ENCODE data around the gene PTGIS.

The PTGIS gene

DNA sequence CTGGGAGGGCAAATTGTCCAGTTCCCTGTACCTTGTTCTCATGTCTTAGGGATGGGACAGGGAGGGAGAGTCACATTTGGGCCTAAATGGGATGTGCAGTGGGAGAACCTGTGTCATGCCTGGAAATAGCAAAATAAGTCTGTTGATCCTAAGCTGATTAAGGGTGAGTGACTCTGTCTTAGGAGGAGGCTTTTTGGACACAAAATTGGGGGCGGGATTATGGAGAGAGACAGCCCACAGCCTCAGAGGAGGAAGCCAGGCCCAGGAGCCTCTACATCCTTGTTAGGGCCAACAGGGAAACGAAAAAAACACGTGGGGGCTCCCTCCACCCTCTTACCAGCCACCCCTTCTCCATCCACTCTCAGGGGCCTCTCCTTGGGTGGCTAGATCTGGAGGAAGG is 87.7 kb downstream of the PTGIS start:
- no peak overlapping the region for H3K4me3 ChIP-seq (ENCODE audit: low read depth, low read length)
- TF ChIP-seq, protein P1, sequence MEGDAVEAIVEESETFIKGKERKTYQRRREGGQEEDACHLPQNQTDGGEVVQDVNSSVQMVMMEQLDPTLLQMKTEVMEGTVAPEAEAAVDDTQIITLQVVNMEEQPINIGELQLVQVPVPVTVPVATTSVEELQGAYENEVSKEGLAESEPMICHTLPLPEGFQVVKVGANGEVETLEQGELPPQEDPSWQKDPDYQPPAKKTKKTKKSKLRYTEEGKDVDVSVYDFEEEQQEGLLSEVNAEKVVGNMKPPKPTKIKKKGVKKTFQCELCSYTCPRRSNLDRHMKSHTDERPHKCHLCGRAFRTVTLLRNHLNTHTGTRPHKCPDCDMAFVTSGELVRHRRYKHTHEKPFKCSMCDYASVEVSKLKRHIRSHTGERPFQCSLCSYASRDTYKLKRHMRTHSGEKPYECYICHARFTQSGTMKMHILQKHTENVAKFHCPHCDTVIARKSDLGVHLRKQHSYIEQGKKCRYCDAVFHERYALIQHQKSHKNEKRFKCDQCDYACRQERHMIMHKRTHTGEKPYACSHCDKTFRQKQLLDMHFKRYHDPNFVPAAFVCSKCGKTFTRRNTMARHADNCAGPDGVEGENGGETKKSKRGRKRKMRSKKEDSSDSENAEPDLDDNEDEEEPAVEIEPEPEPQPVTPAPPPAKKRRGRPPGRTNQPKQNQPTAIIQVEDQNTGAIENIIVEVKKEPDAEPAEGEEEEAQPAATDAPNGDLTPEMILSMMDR (IDR thresholded peaks at IDR 0.05; ENCODE audit: borderline replicate concordance, insufficient read depth, low read depth, low read length), result no peak

DNA sequence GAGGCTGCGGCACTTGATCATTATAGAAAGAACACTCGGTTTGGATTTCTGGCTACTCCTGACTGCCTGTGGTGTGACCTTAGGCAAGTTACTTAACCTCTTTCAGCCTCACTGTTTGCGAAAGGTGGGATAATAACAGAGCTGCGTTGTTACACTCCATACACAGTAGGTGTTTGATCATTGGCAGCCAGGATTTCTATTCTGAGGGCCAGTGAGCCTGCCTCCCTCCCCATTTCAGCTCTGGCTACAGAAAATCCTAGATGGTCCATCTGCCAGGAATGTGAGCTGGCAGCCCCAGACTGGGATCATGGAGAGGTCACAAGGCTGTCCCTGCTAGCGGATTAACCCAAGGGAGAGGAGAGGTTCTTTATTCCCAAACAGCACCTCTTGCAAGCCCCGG is 88.2 kb downstream of the PTGIS start:
- TF ChIP-seq, protein P1 (IDR thresholded peaks at IDR 0.05; ENCODE audit: borderline replicate concordance, insufficient read depth, low read depth, low read length), result no peak
- no peak overlapping the region for H3K4me3 ChIP-seq (ENCODE audit: low read depth, low read length)

DNA sequence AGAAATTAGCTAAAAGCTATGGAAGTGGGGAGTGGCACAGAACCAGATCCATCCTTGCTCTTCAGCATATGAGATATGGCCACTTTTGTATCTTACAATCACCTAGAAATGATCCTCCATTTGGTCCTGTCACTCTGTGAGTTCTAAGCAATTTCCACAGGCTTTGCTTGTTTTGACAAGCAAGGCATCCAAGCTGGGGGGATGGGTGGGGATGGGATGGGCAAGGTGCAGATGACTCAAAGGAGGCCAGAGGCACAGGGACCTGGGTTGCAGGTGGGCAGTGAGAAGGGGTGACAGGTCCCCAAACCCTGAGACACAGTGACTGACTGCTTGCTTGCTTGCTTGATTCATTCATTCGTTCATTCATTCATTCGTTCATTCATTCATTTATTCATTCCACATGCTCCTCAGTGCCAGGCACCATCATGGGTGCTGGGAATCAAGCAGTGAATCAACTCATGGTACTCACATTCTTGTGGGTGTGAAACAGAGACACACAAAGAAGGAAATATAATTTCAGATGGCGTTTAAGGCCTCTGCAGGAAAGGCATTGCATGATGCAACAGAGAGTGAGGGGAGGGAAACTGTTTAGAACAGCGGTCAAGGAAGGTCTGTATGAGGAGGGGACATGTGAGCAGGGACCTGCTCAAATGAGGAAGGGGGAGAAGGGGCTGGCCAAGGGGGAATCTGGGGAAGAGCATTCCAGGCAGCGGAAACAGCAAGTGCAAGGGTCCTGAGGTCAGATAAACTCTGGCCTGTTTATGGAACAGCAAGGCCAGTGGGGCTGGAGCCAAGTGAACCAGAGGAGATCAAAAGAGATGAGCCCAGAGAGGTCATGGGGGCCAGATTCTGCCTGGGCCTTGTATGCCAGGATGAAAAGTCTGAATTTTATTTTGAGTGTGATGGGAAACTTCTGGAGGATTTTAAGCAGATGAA is 88.9 kb downstream of the PTGIS start:
- H3K4me3 ChIP-seq (ENCODE audit: low read depth, low read length), result no peak overlapping the region
- TF ChIP-seq, protein P1 (IDR thresholded peaks at IDR 0.05; ENCODE audit: borderline replicate concordance, insufficient read depth, low read depth, low read length), result no peak

DNA sequence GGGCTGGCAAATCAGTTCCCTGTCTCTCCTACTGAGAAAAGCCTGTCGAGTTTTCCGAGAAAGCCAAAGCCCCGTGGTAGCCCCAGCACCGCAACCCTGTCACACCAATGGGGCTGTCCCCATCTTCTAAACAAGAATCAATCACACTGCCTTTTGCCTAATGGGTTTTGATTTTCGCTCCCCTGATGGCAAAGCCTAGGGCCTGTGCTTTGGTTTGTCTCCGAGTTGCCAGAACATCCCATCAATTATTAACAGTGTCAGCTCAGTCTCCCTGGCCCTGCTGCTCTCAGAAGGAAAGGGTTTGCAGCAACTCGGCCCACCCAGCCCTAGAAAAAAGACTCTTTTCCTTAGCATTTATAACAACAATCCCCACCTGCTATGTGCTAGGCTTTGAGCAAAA is 89.7 kb downstream of the PTGIS start:
- TF ChIP-seq, protein P1 (IDR thresholded peaks at IDR 0.05; ENCODE audit: borderline replicate concordance, insufficient read depth, low read depth, low read length), result no peak
- no peak overlapping the region for H3K4me3 ChIP-seq (ENCODE audit: low read depth, low read length)

DNA sequence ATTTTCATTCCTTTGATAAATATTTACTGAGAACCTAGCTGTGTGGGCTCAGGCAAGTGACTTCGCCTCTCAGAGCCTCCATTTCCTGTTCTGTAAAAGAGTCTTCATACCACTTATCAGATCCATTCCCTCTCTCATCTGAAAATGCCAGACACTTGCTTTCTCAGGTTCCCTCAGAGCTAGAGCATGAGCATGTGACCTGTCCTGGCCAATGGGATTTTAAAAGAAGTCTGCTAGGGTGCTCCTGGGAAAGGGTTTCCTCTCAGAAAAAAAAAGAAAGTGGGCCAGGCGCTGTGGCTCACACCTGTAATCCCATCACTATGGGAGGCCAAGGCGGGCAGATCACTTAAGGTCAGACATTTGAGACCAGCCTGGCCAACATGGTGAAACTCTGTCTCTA is 90.7 kb downstream of the PTGIS start:
- H3K4me3 ChIP-seq (ENCODE audit: low read depth, low read length), result no peak overlapping the region
- TF ChIP-seq, protein P1 (IDR thresholded peaks at IDR 0.05; ENCODE audit: borderline replicate concordance, insufficient read depth, low read depth, low read length), result no peak

DNA sequence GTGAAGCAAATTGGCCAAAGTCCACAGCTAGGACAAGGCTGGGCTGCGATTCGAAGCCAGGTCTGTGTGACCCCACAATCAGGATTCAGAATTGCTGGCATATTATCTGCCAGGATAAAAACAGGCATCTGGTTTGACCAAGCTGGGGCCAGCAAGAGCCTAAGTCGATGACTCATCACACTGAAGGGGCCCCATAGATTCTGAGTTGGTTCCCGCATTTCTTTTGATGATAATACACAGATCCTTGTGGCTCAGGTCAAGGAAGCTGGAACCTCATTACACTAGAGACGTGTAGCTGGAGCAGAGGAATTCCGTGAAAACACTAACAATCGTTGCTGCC is 92.0 kb downstream of the PTGIS start:
- TF ChIP-seq, protein P1 (IDR thresholded peaks at IDR 0.05; ENCODE audit: borderline replicate concordance, insufficient read depth, low read depth, low read length), result no peak
- no peak overlapping the region for H3K4me3 ChIP-seq (ENCODE audit: low read depth, low read length)

Measured in GM12875 (cell line).